Skeletal muscle satellite cell (primary cell): ENCODE results near the gene ASB6.
A peak's percentile ranks its signal among the peaks of the same experiment; 100 is the strongest.
"Not testable (repeated sequence)": the region's sequence is repeated elsewhere in the genome, so short reads cannot be mapped to it uniquely, and the experiment has no call there.

ENCODE experiments used
- H3K27me3 ChIP-seq: 2 replicates; pipeline ENCODE4 v1.7.0; 2013; ENCODE audit warnings: low read length; ENCODE audit not compliant: control insufficient read depth, insufficient read depth
- H3K36me3 ChIP-seq: 2 replicates; pipeline ENCODE4 v1.7.0; 2013; ENCODE audit warnings: mild to moderate bottlenecking, control low read depth, low read length; ENCODE audit not compliant: insufficient read depth
- H3K4me1 ChIP-seq: 2 replicates; pipeline ENCODE4 v1.7.0; 2013; ENCODE audit warnings: low read length; ENCODE audit not compliant: control insufficient read depth, insufficient read depth
- H3K4me2 ChIP-seq: 2 replicates; pipeline ENCODE4 v1.7.0; 2013; ENCODE audit warnings: mild to moderate bottlenecking, low read length
- H3K4me3 ChIP-seq: 2 replicates; pipeline ENCODE4 v1.7.0; 2013; ENCODE audit warnings: low read length
- H3K9ac ChIP-seq: 2 replicates; pipeline ENCODE4 v1.7.0; 2013; ENCODE audit warnings: mild to moderate bottlenecking, low read depth, low read length, moderate library complexity
- H3K9me3 ChIP-seq: replicated peaks from 2 replicates; pipeline ENCODE4 v1.7.0; 2013; ENCODE audit warnings: mild to moderate bottlenecking, control low read depth, low read length

ASB6 gene

GRCh38 chr9:129666575-129666974, 24.6 kb upstream of the ASB6 start:
- no peaks in the 10 kb centered on the region for H3K36me3 ChIP-seq
- H3K4me3 ChIP-seq = no peak overlapping the region
- no peak overlapping the region for H3K4me2 ChIP-seq
- H3K9ac ChIP-seq = no peak overlapping the region
- no peaks in the 10 kb centered on the region for H3K9me3 ChIP-seq
- peaks cover 3% of the 10 kb centered on the region for H3K4me1 ChIP-seq
- H3K27me3 ChIP-seq = peaks cover 54% of the 10 kb centered on the region

DNA sequence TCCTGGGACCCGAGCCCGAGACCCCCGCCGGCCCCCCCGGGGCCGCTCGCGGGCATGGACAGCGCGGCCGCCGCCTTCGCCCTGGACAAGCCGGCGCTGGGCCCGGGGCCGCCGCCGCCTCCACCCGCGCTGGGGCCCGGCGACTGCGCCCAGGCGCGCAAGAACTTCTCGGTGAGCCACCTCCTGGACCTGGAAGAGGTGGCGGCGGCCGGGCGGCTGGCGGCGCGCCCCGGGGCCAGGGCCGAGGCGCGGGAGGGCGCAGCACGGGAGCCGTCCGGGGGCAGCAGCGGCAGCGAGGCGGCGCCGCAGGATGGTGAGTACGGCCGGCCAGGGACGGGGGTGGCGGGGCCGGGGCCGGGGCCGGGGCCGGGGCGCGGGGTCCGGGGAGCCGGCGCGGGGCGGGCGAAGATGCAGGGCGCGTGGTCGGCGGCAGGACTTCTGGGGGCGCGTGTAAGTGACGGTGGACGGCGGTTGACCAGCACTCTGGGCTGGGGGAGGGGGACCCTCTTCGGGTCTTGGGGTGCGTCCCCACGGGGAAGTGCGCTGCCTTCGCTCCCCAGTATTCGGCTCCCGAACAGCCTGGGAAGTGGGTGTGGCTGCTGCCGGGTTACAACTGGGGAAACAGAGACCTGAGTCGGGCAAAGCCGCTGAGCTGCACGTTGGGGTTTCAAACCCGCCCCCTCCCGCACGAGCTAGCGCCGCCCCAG, 24.0 kb upstream of the ASB6 start:
- Histone ChIP-seq H3K9me3 (no peaks in the 10 kb centered on the region), H3K36me3 (no peaks in the 10 kb centered on the region), H3K4me3 (no peak overlapping the region), H3K9ac (no peak overlapping the region), H3K4me2 (peak overlapping the region; percentile 52), H3K27me3 (peaks cover 56% of the 10 kb centered on the region), H3K4me1 (peaks cover 3% of the 10 kb centered on the region)

GRCh38 chr9:129665389-129665775, 23.4 kb upstream of the ASB6 start, which contains the start of gene PRRX2:
Gene PRRX2 (plus strand): TSS chr9:129665647. CDS start chr9:129665868, 221 bp downstream.
- Histone ChIP-seq H3K9me3 (no peaks in the 10 kb centered on the region), H3K9ac (no peak within 1 kb of the TSS), H3K4me1 (peaks cover 3% of the 10 kb centered on the region), H3K36me3 (no peaks in the 10 kb centered on the region), H3K4me2 (peak within 1 kb of the TSS; percentile 56), H3K27me3 (peaks cover 58% of the 10 kb centered on the region), H3K4me3 (peak within 1 kb of the TSS; percentile 13)

DNA sequence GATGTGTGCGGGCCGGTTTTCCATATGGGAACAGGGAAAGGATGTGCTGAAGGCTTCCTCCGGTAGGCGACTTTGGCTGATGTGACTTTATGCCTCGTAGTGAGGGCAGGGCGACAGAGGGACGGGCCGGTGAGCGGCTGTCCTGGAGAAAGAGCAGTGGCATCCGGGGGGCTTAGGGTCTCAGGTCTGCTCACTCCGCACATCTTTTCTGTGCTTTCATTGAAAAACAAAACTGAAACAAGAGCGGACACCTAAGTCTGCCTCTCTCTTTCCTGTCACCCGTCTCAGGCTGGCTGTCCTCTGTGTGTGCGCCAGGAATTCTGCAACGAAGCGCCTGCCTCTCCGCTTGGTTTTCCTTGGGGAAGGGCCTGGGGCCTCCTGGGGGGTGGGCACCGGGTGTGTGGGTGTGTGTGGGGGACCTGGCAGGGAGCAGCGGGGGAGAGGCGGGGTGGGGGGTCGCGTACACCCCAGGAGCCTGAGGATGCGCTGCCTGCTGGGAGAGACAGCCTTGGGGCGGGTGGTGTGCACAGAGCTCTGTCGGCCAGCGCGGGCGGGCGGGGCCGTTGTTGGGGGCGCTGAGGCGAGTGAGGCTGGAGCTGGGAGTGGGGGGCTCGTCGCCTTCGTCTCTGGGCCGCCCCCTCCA, 22.9 kb upstream of the ASB6 start:
- H3K36me3 ChIP-seq = no peaks in the 10 kb centered on the region
- no peak overlapping the region for H3K4me3 ChIP-seq
- H3K4me1 ChIP-seq = peaks cover 3% of the 10 kb centered on the region
- H3K4me2 ChIP-seq = peak overlapping the region; percentile 56
- H3K27me3 ChIP-seq = peaks cover 57% of the 10 kb centered on the region
- H3K9me3 ChIP-seq = no peaks in the 10 kb centered on the region
- no peak overlapping the region for H3K9ac ChIP-seq

DNA sequence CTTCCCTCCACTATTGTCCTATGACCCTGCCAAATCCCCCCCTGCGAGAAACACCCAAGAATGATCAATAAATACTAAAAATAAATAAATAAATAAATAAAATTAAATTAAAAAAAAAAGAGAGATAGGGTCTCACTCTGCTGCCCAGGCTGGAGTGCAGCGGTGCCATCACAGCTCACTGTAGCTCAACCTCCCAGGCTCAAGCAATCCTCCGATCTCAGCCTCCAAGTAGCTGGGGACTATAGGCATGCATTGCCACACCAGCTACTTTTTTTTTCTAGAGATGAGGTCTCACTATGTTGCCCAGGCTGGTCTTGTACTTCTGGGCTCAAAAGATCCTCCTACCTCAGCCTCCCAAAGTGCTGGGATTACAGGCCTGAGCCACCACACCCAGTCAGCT, 20.3 kb upstream of the ASB6 start:
- H3K4me1 ChIP-seq, H3K36me3 ChIP-seq, H3K9ac ChIP-seq, H3K9me3 ChIP-seq, H3K4me2 ChIP-seq, H3K4me3 ChIP-seq: not testable (repeated sequence)
- peaks cover 47% of the 10 kb centered on the region for H3K27me3 ChIP-seq

DNA sequence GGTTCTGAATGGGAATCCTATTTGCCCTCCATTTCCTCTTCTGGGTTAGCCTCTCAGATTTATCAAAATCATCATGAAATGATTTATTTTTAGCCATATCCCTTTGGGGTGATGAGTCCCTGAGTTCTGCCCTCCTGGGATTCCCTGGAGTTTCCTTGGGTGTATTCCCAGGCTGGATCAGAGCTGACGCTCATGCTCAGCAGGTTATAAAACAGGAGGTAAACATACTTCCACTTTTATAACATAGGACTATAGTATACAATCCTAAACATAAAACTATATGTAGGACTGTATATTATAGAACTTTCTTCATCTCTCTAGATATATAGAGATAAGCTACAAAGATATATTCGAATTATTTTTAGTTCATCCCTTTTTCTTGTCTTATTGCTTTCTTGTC, 19.1 kb upstream of the ASB6 start:
- Histone ChIP-seq H3K27me3 (peaks cover 46% of the 10 kb centered on the region), H3K4me2 (no peak overlapping the region), H3K4me1 (peaks cover 10% of the 10 kb centered on the region), H3K36me3 (no peaks in the 10 kb centered on the region), H3K4me3 (no peak overlapping the region), H3K9me3 (no peaks in the 10 kb centered on the region), H3K9ac (no peak overlapping the region)

GRCh38 chr9:129656795-129657390, 14.9 kb upstream of the ASB6 start:
- H3K9ac ChIP-seq = no peak overlapping the region
- no peaks in the 10 kb centered on the region for H3K9me3 ChIP-seq
- peak overlapping the region; percentile 46 for H3K4me2 ChIP-seq
- no peaks in the 10 kb centered on the region for H3K36me3 ChIP-seq
- H3K27me3 ChIP-seq = peaks cover 45% of the 10 kb centered on the region
- H3K4me1 ChIP-seq = peaks cover 10% of the 10 kb centered on the region
- no peak overlapping the region for H3K4me3 ChIP-seq

GRCh38 chr9:129655696-129656095, 13.7 kb upstream of the ASB6 start:
- Histone ChIP-seq H3K9me3 (no peaks in the 10 kb centered on the region), H3K4me1 (peaks cover 10% of the 10 kb centered on the region), H3K4me3 (no peak overlapping the region), H3K36me3 (no peaks in the 10 kb centered on the region), H3K4me2 (no peak overlapping the region), H3K27me3 (peaks cover 43% of the 10 kb centered on the region), H3K9ac (no peak overlapping the region)

DNA sequence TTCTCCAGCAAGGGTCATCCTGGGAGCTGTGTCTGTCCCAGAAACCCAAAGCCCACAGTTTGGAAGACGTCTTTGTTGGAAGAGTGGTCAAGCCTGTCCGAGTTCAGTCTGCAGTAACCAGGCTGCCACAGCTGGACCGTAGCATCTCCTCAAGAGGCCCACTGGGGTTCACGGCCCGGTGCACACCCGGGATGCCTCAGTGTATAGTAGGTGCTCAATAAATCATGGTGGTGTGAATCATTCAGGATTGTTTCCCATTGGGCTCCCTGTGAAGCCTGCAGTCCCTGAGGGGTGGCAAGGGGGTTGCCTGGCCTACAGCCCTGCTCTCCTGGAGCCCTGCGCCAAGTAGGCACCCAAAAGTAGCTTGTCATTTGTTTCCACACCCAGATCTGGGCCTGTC, 13.2 kb upstream of the ASB6 start:
- Histone ChIP-seq H3K4me2 (no peak overlapping the region), H3K36me3 (no peaks in the 10 kb centered on the region), H3K4me1 (peaks cover 10% of the 10 kb centered on the region), H3K9me3 (no peaks in the 10 kb centered on the region), H3K9ac (no peak overlapping the region), H3K27me3 (peaks cover 40% of the 10 kb centered on the region), H3K4me3 (no peak overlapping the region)

GRCh38 chr9:129654554-129655040, 12.6 kb upstream of the ASB6 start:
- H3K9ac ChIP-seq = no peak overlapping the region
- peaks cover 40% of the 10 kb centered on the region for H3K27me3 ChIP-seq
- H3K36me3 ChIP-seq = no peaks in the 10 kb centered on the region
- no peaks in the 10 kb centered on the region for H3K9me3 ChIP-seq
- H3K4me1 ChIP-seq = peaks cover 10% of the 10 kb centered on the region
- no peak overlapping the region for H3K4me3 ChIP-seq
- no peak overlapping the region for H3K4me2 ChIP-seq

DNA sequence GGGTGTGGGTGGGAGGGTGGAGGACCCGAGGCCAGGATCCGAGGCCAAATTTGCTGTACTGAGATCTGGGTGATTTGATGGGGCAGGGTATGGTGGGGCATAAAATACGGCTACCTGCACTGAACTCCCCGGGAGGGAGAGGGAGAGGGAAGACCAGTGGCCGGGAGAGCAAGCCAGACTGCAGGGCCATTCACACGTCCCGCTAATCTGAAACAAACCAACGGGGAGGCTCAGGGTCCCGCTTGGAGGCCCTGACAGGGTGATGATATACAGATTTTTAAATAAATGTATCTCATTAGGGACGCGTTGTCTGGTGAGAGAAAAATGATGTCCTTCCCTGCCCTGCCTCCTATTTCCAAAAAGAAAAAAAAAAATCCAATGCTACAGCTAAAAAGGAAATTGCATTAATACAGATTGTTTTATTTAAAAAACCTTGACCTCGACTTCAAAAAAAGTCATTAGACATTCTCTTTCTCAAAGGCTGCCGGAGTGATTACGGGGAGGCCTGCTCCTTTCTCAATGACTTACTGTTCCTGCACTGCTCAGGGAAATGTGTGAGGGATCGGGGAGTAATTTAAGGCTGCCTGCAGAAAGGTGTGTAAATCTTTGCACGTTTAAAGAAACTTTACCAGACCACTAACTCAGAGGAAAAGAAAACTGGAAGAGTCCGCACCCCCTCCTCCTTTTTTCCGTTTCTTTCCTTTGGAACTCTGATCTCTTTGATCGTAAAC, 12.0 kb upstream of the ASB6 start:
- H3K9me3 ChIP-seq = no peaks in the 10 kb centered on the region
- H3K4me2 ChIP-seq = no peak overlapping the region
- no peak overlapping the region for H3K9ac ChIP-seq
- peaks cover 36% of the 10 kb centered on the region for H3K27me3 ChIP-seq
- no peak overlapping the region for H3K4me3 ChIP-seq
- H3K36me3 ChIP-seq = no peaks in the 10 kb centered on the region
- peaks cover 10% of the 10 kb centered on the region for H3K4me1 ChIP-seq
